ENCODE measurements around the gene CRHR2.

The CRHR2 gene

DNA sequence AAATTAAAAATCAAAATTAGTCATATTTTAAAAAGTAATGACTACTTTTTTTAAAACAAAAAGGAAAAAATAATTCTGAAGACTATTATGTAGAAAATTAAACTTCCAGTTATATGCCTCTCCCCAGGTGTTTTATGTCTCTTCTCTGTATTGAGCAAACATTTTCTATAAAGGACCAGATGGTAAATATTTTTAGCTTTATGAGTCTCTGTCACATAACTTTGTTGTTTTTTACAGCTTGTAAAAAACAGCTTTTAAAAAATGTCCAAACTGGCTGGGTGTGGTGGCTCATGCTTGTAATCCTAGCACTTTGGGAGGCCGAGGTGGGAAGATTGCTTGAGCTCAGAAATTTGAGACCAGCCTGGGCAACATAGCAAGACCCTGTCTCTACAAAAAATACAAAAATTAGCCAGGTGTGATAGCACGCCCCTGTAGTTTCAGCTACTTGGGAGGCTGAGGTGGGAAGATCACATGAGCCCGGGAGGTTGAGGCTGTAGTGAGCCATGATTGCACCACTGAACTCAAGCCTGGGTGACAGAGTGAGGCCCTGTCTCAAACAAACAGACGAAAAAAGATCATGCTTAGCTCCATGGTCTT lies 64.1 kb downstream of the CRHR2 start:
- no peak for DNase-seq (ENCODE audit: low read depth)

DNA sequence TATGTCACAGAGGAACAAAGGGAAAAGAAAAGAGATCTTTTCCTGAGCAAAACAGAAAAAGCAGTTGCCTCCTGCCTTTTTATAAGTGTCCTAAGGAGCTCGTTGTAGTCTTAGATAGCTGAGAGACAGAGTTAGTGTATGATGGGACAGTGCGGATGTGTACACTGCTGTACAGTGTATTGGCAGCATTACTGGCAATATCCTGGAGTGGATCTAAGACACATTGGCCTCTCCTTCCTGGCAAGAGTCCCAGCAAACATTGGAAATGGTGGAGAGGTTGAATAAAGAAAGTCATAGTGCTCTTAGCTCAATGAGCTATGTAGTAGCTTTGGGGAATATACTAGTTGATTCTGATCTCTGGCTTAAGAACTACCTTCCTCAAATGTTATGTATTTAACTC lies 64.9 kb downstream of the CRHR2 start:
- DNase-seq (ENCODE audit: low read depth): no peak

DNA sequence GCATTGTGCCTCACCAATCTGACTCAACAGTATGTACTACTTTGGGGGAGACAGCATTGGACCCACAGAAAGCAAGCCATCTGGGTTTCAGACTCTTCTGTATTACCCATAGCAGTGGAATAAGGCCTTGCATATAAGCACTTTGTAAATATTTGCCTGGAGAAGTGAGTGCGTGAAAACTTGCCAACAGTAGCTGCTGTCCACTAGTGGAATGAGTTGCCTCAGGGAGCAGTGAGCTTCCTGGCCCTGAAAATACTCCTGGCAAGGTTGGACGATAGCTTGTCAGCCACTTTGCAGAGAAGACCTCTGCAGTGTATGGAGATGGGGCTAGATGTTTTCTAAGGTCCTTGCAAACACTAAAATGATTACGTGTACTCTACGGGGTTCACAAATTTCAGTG lies 65.9 kb downstream of the CRHR2 start:
- no peak for DNase-seq (ENCODE audit: low read depth)

DNA sequence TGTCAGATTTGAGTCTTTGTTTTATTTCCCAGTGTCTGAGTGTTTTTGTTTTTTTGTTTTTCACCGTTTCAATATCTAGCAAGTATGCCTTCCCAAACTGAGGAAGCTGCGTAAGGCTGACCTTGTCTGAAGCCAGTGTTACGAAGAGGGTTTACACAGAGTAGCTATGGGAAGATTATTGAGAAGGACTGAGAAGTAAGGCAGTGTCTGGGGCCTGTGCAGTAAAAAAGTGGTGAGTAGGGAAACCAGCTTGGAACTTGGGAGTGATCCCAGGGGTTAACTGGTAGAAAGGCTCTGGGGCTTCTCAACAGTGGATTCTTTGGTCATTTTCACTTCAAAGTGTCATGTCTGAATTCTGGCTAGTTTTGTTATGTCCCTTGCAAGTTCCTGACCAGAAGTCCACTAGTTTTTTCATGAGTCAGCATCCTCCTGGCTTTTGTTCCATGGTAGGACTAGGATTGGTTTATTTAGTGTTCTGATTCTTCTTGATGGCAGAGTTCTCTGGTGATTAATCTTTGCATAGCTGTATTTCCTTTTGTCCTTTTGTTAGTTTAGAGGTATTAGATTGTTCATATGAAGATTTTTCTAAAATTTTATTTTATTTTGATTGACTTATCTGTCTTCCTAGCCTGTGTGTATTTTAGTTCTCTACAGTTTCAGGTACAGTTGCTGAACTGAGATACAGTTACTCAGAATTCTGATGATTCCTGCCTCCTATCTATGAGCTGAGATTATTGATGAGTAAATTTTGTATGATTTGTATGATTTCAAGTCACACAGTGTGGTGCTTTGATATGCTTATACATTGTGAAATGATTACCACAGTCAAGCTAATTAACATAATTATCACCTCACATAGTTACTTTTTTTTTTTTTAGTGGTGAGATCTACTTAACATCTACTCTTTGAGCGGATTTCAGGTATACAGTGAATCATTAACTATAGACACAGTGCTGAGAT lies 68.6 kb downstream of the CRHR2 start:
- no peak for DNase-seq (ENCODE audit: low read depth)

DNA sequence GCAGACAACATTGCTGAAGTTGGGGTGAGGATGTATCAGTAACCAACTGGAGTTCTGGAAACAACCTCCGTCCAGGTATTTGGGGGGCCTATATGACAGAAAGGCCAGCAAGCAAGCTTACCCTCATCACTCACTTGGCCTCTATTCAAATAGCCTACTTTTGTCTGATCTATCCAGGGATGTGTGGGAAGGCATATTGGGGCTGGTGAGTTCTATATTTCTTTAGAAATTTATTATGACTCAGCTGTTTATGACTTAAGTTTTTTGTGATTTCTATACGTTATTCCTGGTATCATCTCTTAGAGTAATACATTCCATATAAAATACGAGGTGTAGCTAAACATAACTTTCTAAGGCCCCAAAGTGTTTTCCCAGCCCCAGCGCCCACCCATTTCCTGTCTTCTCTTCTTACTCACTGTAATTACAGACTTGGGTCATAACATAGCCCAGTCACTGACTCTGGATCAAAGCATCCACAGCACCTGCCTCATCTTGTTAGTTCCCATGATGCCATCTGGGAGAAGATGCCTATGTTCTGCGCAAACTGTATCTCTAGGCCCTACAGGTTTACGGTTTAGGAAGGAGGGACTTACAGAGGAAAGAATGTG lies 69.5 kb downstream of the CRHR2 start:
- no peak for DNase-seq (ENCODE audit: low read depth)

DNA sequence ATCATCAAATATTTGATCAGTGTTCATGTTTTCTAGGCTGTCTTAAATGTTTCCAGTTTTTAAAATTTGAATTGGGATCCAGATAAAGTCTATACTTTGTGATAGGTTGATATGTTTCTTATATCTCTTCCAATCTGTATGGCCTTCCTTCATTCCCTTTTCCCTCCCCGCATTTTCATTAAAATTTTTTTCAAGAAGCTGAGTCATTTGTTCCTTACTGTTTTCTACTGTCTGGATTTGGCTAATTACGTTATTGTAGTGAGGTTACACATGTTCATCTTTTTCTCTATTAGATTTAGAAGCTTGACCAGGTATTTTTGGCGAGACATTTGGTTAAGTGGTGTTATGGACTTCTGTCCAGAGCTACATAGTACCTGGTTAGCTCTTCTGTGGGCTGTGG lies 76.4 kb downstream of the CRHR2 start:
- no peak for DNase-seq (ENCODE audit: low read depth)

DNA sequence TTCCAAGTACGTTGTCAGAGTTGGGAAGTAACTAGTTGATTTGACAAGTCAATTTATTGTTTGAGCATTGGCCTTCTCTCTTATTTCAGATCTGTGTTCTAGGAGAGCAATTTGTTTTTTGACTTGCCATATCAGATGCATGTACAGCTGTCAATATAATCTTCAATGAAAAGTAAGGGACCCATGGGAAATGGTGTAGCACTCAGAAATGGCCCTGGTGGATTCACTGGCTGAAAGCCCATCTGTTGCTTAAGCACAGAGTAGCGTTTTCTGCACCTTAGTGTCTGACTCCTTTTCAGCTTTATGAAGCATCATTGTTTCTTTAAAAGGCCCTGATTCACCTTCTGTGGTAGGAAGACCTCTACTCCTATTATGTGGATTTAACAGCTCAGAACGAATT lies 77.4 kb downstream of the CRHR2 start:
- DNase-seq (ENCODE audit: low read depth): no peak
